Sigmoid colon (tissue), 4 donors: ENCODE measurements around the gene FSCN2.
"Not testable (repeated sequence)": the region's sequence is repeated elsewhere in the genome, so short reads cannot be mapped to it uniquely, and the experiment has no call there.

Source experiments
- CTCF ChIP-seq, 4 experiments: fragments of 450-650 bp in 3 of 4; fragments of 200-600 bp in 1 of 4; IDR thresholded peaks; one replicate each; pipeline ENCODE4 v1.5.1; 2016 to 2019; ENCODE audit warnings: antibody characterized with exemption in 4 of 4, mild to moderate bottlenecking in 3 of 4, moderate library complexity in 2 of 4
- POLR2AphosphoS5 ChIP-seq, 4 donors: sonication (generic); formaldehyde crosslinking; IDR thresholded peaks; one replicate each; pipeline ENCODE4 v1.6.1; 2017; ENCODE audit warnings: antibody characterized with exemption in 4 of 4

GRCh38 chr17:81531013-81531412, 2.8 kb downstream of the FSCN2 start:
- not testable (repeated sequence) for TF ChIP-seq CTCF, POLR2AphosphoS5 (IDR thresholded peaks at IDR 0.05)
